Neural cell (in vitro differentiated cells): ENCODE results near the gene NFIA. TPM values are rescaled to one million over a fixed set of nuclear protein-coding genes. Genes with fewer than 3 reads are reported as not detected.

Source experiments
- H2AFZ ChIP-seq: fragments of 200-600, 300-800 bp; sonication (generic), shearing (Covaris generic); 2 replicates; pipeline ENCODE4 v1.6.0; 2014; ENCODE audit warnings: low read depth, mild to moderate bottlenecking, antibody characterized with exemption, low read length, moderate library complexity
- H3F3A ChIP-seq: fragments of 200-600 bp; shearing (Covaris generic); 2 replicates; pipeline ENCODE4 v1.6.1; 2016; ENCODE audit warnings: mild to moderate bottlenecking, moderate library complexity, mixed read lengths, antibody characterized with exemption, low read length; ENCODE audit not compliant: insufficient read depth, poor library complexity, severe bottlenecking
- H3K27ac ChIP-seq: fragments of 200-600, 300-800 bp; sonication (generic), shearing (Covaris generic); 2 replicates; pipeline ENCODE4 v1.5.1; 2014; ENCODE audit warnings: mild to moderate bottlenecking, low read length, moderate library complexity
- H3K27me3 ChIP-seq: fragments of 300-800, 200-600 bp; sonication (generic), shearing (Covaris generic); 2 replicates; pipeline ENCODE4 v1.6.0; 2014; ENCODE audit warnings: mild to moderate bottlenecking, low read depth, low read length, moderate library complexity; ENCODE audit not compliant: insufficient read depth
- H3K36me3 ChIP-seq: fragments of 300-800, 200-600 bp; sonication (generic), shearing (Covaris generic); 2 replicates; pipeline ENCODE4 v1.5.1; 2014; ENCODE audit warnings: mild to moderate bottlenecking, antibody characterized with exemption, low read length, moderate library complexity; ENCODE audit not compliant: insufficient read depth
- H3K4me2 ChIP-seq: fragments of 300-800, 200-600 bp; sonication (generic), shearing (Covaris generic); 2 replicates; pipeline ENCODE4 v1.6.0; 2014; ENCODE audit warnings: mild to moderate bottlenecking, low read length
- H3K4me3 ChIP-seq: fragments of 300-800, 200-600 bp; sonication (generic), shearing (Covaris generic); 2 replicates; pipeline ENCODE4 v1.5.1; 2014; ENCODE audit warnings: mild to moderate bottlenecking, low read length, moderate library complexity
- H3K79me2 ChIP-seq: fragments of 200-600 bp; shearing (Covaris generic); replicated peaks from 2 replicates; pipeline ENCODE4 v1.6.0; 2014; ENCODE audit warnings: mild to moderate bottlenecking, low read length, moderate library complexity; ENCODE audit not compliant: insufficient read depth
- H3K9ac ChIP-seq: fragments of 300-800, 200-600 bp; sonication (generic), shearing (Covaris generic); 2 replicates; pipeline ENCODE4 v1.6.1; 2016; ENCODE audit warnings: mild to moderate bottlenecking, low read length, mixed read lengths
- H3K9me2 ChIP-seq: fragments of 200-600 bp; shearing (Covaris generic); 2 replicates; pipeline ENCODE4 v1.6.1; 2016; ENCODE audit warnings: mild to moderate bottlenecking, low read length, mixed read lengths; ENCODE audit not compliant: insufficient read depth
- H3K9me3 ChIP-seq: fragments of 200-600, 300-800 bp; sonication (generic), shearing (Covaris generic); 2 replicates; pipeline ENCODE4 v1.6.1; 2016; ENCODE audit warnings: mild to moderate bottlenecking, mixed run types, low read length, moderate library complexity, mixed read lengths
- H4K20me1 ChIP-seq: fragments of 200-600 bp; shearing (Covaris generic); 2 replicates; pipeline ENCODE4 v1.6.1; 2016; ENCODE audit warnings: mild to moderate bottlenecking, mixed run types; ENCODE audit not compliant: insufficient read depth
- CTCF ChIP-seq: fragments of 450-650 bp; IDR thresholded peaks from 2 replicates; pipeline ENCODE4 v1.5.1; 2014; ENCODE audit warnings: antibody characterized with exemption, mild to moderate bottlenecking, moderate library complexity; ENCODE audit not compliant: poor library complexity, severe bottlenecking
- EP300 ChIP-seq: fragments of 450-650 bp; conservative IDR thresholded peaks from 2 replicates; pipeline ENCODE4 v1.6.1; 2014; ENCODE audit warnings: antibody characterized with exemption, mild to moderate bottlenecking, moderate library complexity; ENCODE audit not compliant: poor library complexity, severe bottlenecking
- EZH2 ChIP-seq: fragments of 200-600, 300-800 bp; shearing (Covaris generic), sonication (generic); IDR thresholded peaks from 2 replicates; pipeline ENCODE4 v1.6.1; 2014; ENCODE audit warnings: antibody characterized with exemption, low read length, borderline replicate concordance, mild to moderate bottlenecking; ENCODE audit not compliant: insufficient read depth, poor library complexity, severe bottlenecking
- MXI1 ChIP-seq: fragments of 450-650 bp; conservative IDR thresholded peaks from 2 replicates; pipeline ENCODE4 v1.6.1; 2014; ENCODE audit warnings: antibody characterized with exemption, mild to moderate bottlenecking; ENCODE audit not compliant: poor library complexity, severe bottlenecking
- POLR2AphosphoS5 ChIP-seq: IDR thresholded peaks from 2 replicates; pipeline ENCODE4 v1.6.1; 2012
- RAD21 ChIP-seq: fragments of 450-650 bp; conservative IDR thresholded peaks from 2 replicates; pipeline ENCODE4 v1.6.1; 2014; ENCODE audit warnings: antibody characterized with exemption, mild to moderate bottlenecking, moderate library complexity
- REST ChIP-seq: IDR thresholded peaks from 2 replicates; pipeline ENCODE4 v1.6.1; 2012; ENCODE audit warnings: borderline replicate concordance
- SMC3 ChIP-seq: fragments of 450-650 bp; conservative IDR thresholded peaks from 2 replicates; pipeline ENCODE4 v1.6.1; 2014; ENCODE audit warnings: antibody characterized with exemption, mild to moderate bottlenecking, moderate library complexity; ENCODE audit not compliant: poor library complexity
- TAF1 ChIP-seq: IDR thresholded peaks from 2 replicates; pipeline ENCODE4 v1.6.1; 2012; ENCODE audit warnings: low read depth
- polyA plus RNA-seq: library from polyadenylated mRNA; depleted of rRNA; stranded (reverse); fragments of >200 nt; gene quantifications from 2 replicates; pipeline ENCODE4 v1.2.3, GENCODE V29; 2014

NFIA gene
- polyA plus RNA-seq, 1 donor from 2014 or later = 0.47 TPM

- no peak overlapping the region for H3K27ac ChIP-seq
- H3K79me2 ChIP-seq = no peaks in the 10 kb centered on the region
- TF ChIP-seq POLR2AphosphoS5 = peak; percentile 35
- peak; percentile 58 for TF ChIP-seq RAD21
- no peak for TF ChIP-seq REST
- TF ChIP-seq EP300 = peak; percentile 40
- no peak for TF ChIP-seq EZH2
- peak; percentile 95 for TF ChIP-seq MXI1
- TF ChIP-seq TAF1 = no peak
- peak; percentile 50 for TF ChIP-seq SMC3
- no peak for TF ChIP-seq CTCF
- H4K20me1 ChIP-seq = no peaks in the 10 kb centered on the region
- no peaks in the 10 kb centered on the region for H3K36me3 ChIP-seq
- peak overlapping the region; percentile 3 for H2AFZ ChIP-seq
- H3K9me3 ChIP-seq = no peaks in the 10 kb centered on the region
- peaks cover 71% of the 10 kb centered on the region for H3K27me3 ChIP-seq
- H3K4me3 ChIP-seq = peak overlapping the region; percentile 77
- H3K9me2 ChIP-seq = no peaks in the 10 kb centered on the region
- peak overlapping the region; percentile 46 for H3K9ac ChIP-seq
- H3K4me2 ChIP-seq = peak overlapping the region; percentile 72
- H3F3A ChIP-seq = no peaks in the 10 kb centered on the region
These were observed 25.6 kb upstream of the NFIA start for GRCh38 chr1:61056573-61057439.

GRCh38 chr1:61058483-61059245 is 23.7 kb upstream of the NFIA start:
- peaks cover 53% of the 10 kb centered on the region for H3K27me3 ChIP-seq
- H3F3A ChIP-seq = no peaks in the 10 kb centered on the region
- H3K4me2 ChIP-seq = no peak overlapping the region
- H3K9me3 ChIP-seq = no peaks in the 10 kb centered on the region
- H3K9me2 ChIP-seq = no peaks in the 10 kb centered on the region
- TF ChIP-seq EZH2 = no peak
- TF ChIP-seq CTCF = no peak
- no peak for TF ChIP-seq SMC3
- TF ChIP-seq POLR2AphosphoS5 = no peak
- TF ChIP-seq TAF1 = no peak
- TF ChIP-seq MXI1 = no peak
- no peak for TF ChIP-seq REST
- TF ChIP-seq RAD21 = no peak
- TF ChIP-seq EP300 = no peak
- no peaks in the 10 kb centered on the region for H3K79me2 ChIP-seq
- H3K4me3 ChIP-seq = no peak overlapping the region
- no peaks in the 10 kb centered on the region for H4K20me1 ChIP-seq
- no peak overlapping the region for H3K9ac ChIP-seq
- H3K27ac ChIP-seq = no peak overlapping the region
- no peaks in the 10 kb centered on the region for H3K36me3 ChIP-seq
- H2AFZ ChIP-seq = no peak overlapping the region
